ENCODE measurements around the gene CCNE1. TPM values are rescaled to one million over a fixed set of nuclear protein-coding genes. Genes with fewer than 3 reads are reported as not detected.

CCNE1 gene
- total and polyA plus RNA-seq, 10 of the 15 experiments (the other 5 are each of a cell fraction or from before 2014, with no cell fraction given): 6.3 to 44.2 (median 35.8) TPM

GRCh38 chr19:29817316-29817715, 5.5 kb downstream of the CCNE1 start:
- RAD21 ChIA-PET (ENCODE audit: unreplicated experiment): no interaction called here
- peaks cover 6% of the 10 kb centered on the region for H3K79me2 ChIP-seq (ENCODE audit: control insufficient read depth, insufficient read depth, low read length)
- H2AFZ ChIP-seq (ENCODE audit: control insufficient read depth, low read depth, low read length): no peak overlapping the region
- H3K9ac ChIP-seq (ENCODE audit: control insufficient read depth, insufficient read depth, low read length): no peak overlapping the region
- no peaks in the 10 kb centered on the region for H3K9me3 ChIP-seq (replicated peaks; ENCODE audit: control insufficient read depth, insufficient read depth, low read length)
- no peak overlapping the region for H3K27ac ChIP-seq (ENCODE audit: control insufficient read depth, insufficient read depth)
- 88% methylated on average over 4 of the region's 4 CpGs for WGBS (ENCODE audit: insufficient coverage, insufficient replicate concordance, low lambda C conversion rate, missing lambda C conversion rate)
- peaks cover 5 to 19% of the 10 kb centered on the region in 2 experiments for H3K36me3 ChIP-seq (ENCODE audit: control insufficient read depth in 2 of 2, insufficient read depth in 2 of 2, low read length in 1 of 2)
- no peak for FAIRE-seq
- no TSS peak for BruUV-seq (replicated peaks)
- no peak for ATAC-seq
- H3K4me1 ChIP-seq (ENCODE audit: control insufficient read depth, insufficient read depth, low read length): peaks cover 13% of the 10 kb centered on the region
- CTCF ChIA-PET: interaction anchor here (0.6 to 2.1 kb wide), 4 partner anchors 12 to 553 kb away, joined by 3 to 4 read pairs (median 4); no protein-coding TSS in a partner anchor
- no peak for DNase-seq (ENCODE audit: low read depth, low spot score)
- H4K20me1 ChIP-seq (ENCODE audit: control insufficient read depth, insufficient read depth): no peaks in the 10 kb centered on the region
- intact Hi-C loops (cut with micrococcal nuclease; ENCODE audit: unreplicated experiment): no loop called here
- SMC1A ChIA-PET (ENCODE audit: uncharacterized antibody, unreplicated experiment): interaction anchor here (0.9 to 1.5 kb wide), 2 partner anchors 18 to 28 kb away, joined by 3 read pairs; no protein-coding TSS in a partner anchor
- POLR2A ChIA-PET: interaction anchor here (0.7 kb wide), 1 partner anchor 186 kb away, joined by 5 read pairs; no protein-coding TSS in a partner anchor
- H3K4me2 ChIP-seq (ENCODE audit: control insufficient read depth, insufficient read depth): no peak overlapping the region
- H3K4me3 ChIP-seq: no peak overlapping the region
- in situ Hi-C loops (cut with MboI): no loop called here
- no peaks in the 10 kb centered on the region for H3K27me3 ChIP-seq (replicated peaks in 1 of 2; ENCODE audit: control insufficient read depth in 2 of 2, insufficient read depth in 2 of 2, low read length in 1 of 2)
- TF ChIP-seq E4F1 (IDR thresholded peaks at IDR 0.05; ENCODE audit: borderline replicate concordance, partially characterized antibody) (no peak), ZNF207 (IDR thresholded peaks at IDR 0.05; ENCODE audit: borderline replicate concordance) (no peak), ZBTB33 (IDR thresholded peaks at IDR 0.05) (no peak), STAT3 (IDR thresholded peaks at IDR 0.05; ENCODE audit: low read depth, low read length) (no peak), IRF5 (IDR thresholded peaks at IDR 0.05; ENCODE audit: borderline replicate concordance) (no peak), RELA (IDR thresholded peaks at IDR 0.05; ENCODE audit: borderline replicate concordance, partially characterized antibody) (no peak), PAX8 (IDR thresholded peaks at IDR 0.05) (no peak), ETV6 (conservative IDR thresholded peaks at IDR 0.05 in 1 of 2, IDR thresholded peaks at IDR 0.05 in 1 of 2; ENCODE audit: borderline replicate concordance in 1 of 2, low read depth in 1 of 2) (no peak), NR2F1 (conservative IDR thresholded peaks at IDR 0.05) (no peak), NFIC (IDR thresholded peaks at IDR 0.05; ENCODE audit: low read depth, low read length) (no peak), MTA3 (IDR thresholded peaks at IDR 0.05; ENCODE audit: borderline replicate concordance, low read length) (no peak), PML (IDR thresholded peaks at IDR 0.05; ENCODE audit: low read length) (no peak), HCFC1 (IDR thresholded peaks at IDR 0.05; ENCODE audit: low read length) (no peak), TAF1 (IDR thresholded peaks at IDR 0.05; ENCODE audit: borderline replicate concordance, low read depth, low read length) (no peak), BCL3 (IDR thresholded peaks at IDR 0.05; ENCODE audit: borderline replicate concordance, insufficient read depth, low read depth, low read length, poor library complexity, severe bottlenecking) (no peak), NFXL1 (IDR thresholded peaks at IDR 0.05; ENCODE audit: borderline replicate concordance) (no peak), EGR1 (IDR thresholded peaks at IDR 0.05; ENCODE audit: borderline replicate concordance in 1 of 2, low read depth in 2 of 2, low read length in 2 of 2) (no peak), HDGF (IDR thresholded peaks at IDR 0.05) (no peak)
